OCI-LY7 (cell line): ENCODE measurements around the gene CORO7. TPM values are rescaled to one million over a fixed set of nuclear protein-coding genes. Genes with fewer than 3 reads are reported as not detected.

Experiments
- BruUV-seq: library from RNA; stranded (reverse); fragments of 400-500 nt; replicated peaks from 2 replicates; lab custom pipeline; 2021; lab: Mats Ljungman, UMichigan
- CTCF ChIA-PET: fragments of 300-600 bp; sonication (Branson Sonifier 250); formaldehyde crosslinking; loops from one replicate; lab custom pipeline; 2022; ENCODE audit warnings: antibody characterized with exemption; ENCODE audit not compliant: unreplicated experiment; lab: Charles Lee
- POLR2A ChIA-PET: fragments of 300-600 bp; sonication (Branson Sonifier 250); formaldehyde crosslinking; loops from one replicate; lab custom pipeline; 2022; ENCODE audit warnings: antibody characterized with exemption; lab: Charles Lee
- DNase-seq: peaks from one replicate; pipeline ENCODE4 v3.0.0-alpha.2; 2015; ENCODE audit warnings: low spot score
- H2AFZ ChIP-seq: fragments of 200-600 bp; sonication (generic), shearing (Covaris generic); 2 replicates; pipeline ENCODE4 v1.6.1; 2014; ENCODE audit warnings: mild to moderate bottlenecking, antibody characterized with exemption, low read length, moderate library complexity
- H3K27ac ChIP-seq: fragments of 200-600 bp; sonication (generic); 2 replicates; pipeline ENCODE4 v1.5.1; 2014; ENCODE audit warnings: mixed run types, low read depth, mild to moderate bottlenecking, moderate library complexity, low read length, inconsistent platforms; ENCODE audit not compliant: poor library complexity, severe bottlenecking
- H3K36me3 ChIP-seq: fragments of 200-600 bp; sonication (generic); 2 replicates; pipeline ENCODE4 v1.6.1; 2014; ENCODE audit warnings: mild to moderate bottlenecking, antibody characterized with exemption, low read length, moderate library complexity, mixed read lengths; ENCODE audit not compliant: insufficient read depth
- H3K4me1 ChIP-seq: fragments of 200-600 bp; sonication (generic); 2 replicates; pipeline ENCODE4 v1.5.1; 2014; ENCODE audit warnings: mild to moderate bottlenecking, low read length; ENCODE audit not compliant: insufficient read depth, poor library complexity, severe bottlenecking
- H3K4me2 ChIP-seq: fragments of 200-600 bp; sonication (generic); 2 replicates; pipeline ENCODE4 v1.6.1; 2014; ENCODE audit warnings: mild to moderate bottlenecking, low read length
- H3K4me3 ChIP-seq: fragments of 200-600 bp; sonication (generic); 2 replicates; pipeline ENCODE4 v1.5.1; 2014; ENCODE audit warnings: mild to moderate bottlenecking, low read depth, low read length; ENCODE audit not compliant: poor library complexity, severe bottlenecking
- H3K79me2 ChIP-seq: fragments of 200-600 bp; sonication (generic); 2 replicates; pipeline ENCODE4 v1.6.1; 2016; ENCODE audit warnings: low read depth, mild to moderate bottlenecking, low read length, moderate library complexity, mixed read lengths; ENCODE audit not compliant: insufficient read depth
- H3K9me2 ChIP-seq: fragments of 200-600 bp; sonication (generic); 2 replicates; pipeline ENCODE4 v1.6.1; 2016; ENCODE audit warnings: mild to moderate bottlenecking, low read length, mixed read lengths; ENCODE audit not compliant: insufficient read depth
- H3K9me3 ChIP-seq: fragments of 200-600 bp; sonication (generic); 2 replicates; pipeline ENCODE4 v1.6.1; 2014; ENCODE audit warnings: mild to moderate bottlenecking, mixed run types, low read length, mixed read lengths
- H4K20me1 ChIP-seq: fragments of 200-600 bp; sonication (generic); 2 replicates; pipeline ENCODE4 v1.6.1; 2014; ENCODE audit warnings: mild to moderate bottlenecking, antibody characterized with exemption, low read length, moderate library complexity, mixed read lengths; ENCODE audit not compliant: insufficient read depth
- CTCF ChIP-seq: fragments of 200-600 bp; sonication (generic); conservative IDR thresholded peaks from 2 replicates; pipeline ENCODE4 v1.5.1; 2014; ENCODE audit warnings: mild to moderate bottlenecking, antibody characterized with exemption, low read length, moderate library complexity, mixed read lengths
- EZH2phosphoT487 ChIP-seq: fragments of 200-600 bp; sonication (generic); IDR thresholded peaks from 2 replicates; pipeline ENCODE4 v1.6.1; 2018; ENCODE audit warnings: low read depth, borderline replicate concordance, mild to moderate bottlenecking, mixed run types, antibody characterized with exemption, low read length, moderate library complexity, mixed read lengths
- intact Hi-C: fragments of 100-400 bp; cut with micrococcal nuclease; formaldehyde crosslinking; loops from one replicate; pipeline ENCODE4 v1.10.0; 2022; ENCODE audit not compliant: unreplicated experiment
- total RNA-seq, 2 experiments: library from RNA; depleted of rRNA in 1 of 2; stranded (reverse); fragments of >200 nt in 1 of 2; shearing (Covaris generic) in 1 of 2; gene quantifications; 2 replicates each; pipeline ENCODE4 v1.2.3, GENCODE V29; 2014 to 2022

Gene CORO7
- total RNA-seq, 2 experiments from 2014 or later, result 77.2 to 112 TPM

DNA sequence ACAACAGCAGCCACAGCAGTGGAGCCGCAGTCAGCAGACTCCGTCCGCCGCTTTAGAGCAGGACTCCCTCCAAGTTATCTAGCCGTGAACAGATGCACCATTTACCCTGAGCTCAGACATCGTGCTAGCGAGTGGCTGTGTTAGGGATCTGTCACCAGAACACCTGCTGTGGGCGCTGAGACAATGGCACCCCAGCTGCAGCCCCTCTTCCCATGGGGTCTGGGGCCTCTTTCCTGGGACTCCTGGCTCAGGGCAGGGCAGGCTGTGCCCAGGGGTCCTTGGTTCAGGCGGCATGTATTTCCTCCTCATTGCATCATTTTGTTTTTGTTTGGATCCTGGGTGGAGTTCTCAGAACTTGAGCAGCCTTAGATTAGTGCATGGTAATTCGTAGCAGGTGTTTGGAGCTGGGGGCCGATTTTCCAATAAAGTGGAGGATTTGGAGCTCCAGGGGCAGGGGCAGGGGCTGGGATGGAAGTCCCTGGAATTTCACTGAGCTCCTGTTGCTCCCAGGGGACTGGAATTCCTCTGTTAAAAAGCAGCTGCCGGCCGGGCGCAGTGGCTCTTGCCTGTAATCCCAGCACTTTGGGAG is 34.6 kb upstream of the CORO7 start:
- Histone ChIP-seq H3K79me2 (no peaks in the 10 kb centered on the region), H3K9me2 (no peaks in the 10 kb centered on the region), H3K9me3 (no peaks in the 10 kb centered on the region), H3K27ac (no peak overlapping the region), H3K4me2 (no peak overlapping the region), H2AFZ (no peak overlapping the region), H4K20me1 (no peaks in the 10 kb centered on the region), H3K4me1 (no peaks in the 10 kb centered on the region), H3K36me3 (peaks cover 96% of the 10 kb centered on the region), H3K4me3 (no peak overlapping the region)
- POLR2A ChIA-PET, result interaction anchor here (0.6 kb wide), 1 partner anchor 99 kb away, joined by 3 read pairs; no protein-coding TSS in a partner anchor
- TF ChIP-seq EZH2phosphoT487 (no peak), CTCF (no peak)
- no peak for DNase-seq
- intact Hi-C loops, result no loop called here
- CTCF ChIA-PET, result no interaction called here
- no TSS peak for BruUV-seq

GRCh38 chr16:4450430-4450829 is 34.0 kb upstream of the CORO7 start:
- TF ChIP-seq CTCF (no peak), EZH2phosphoT487 (no peak)
- Histone ChIP-seq H3K4me1 (no peaks in the 10 kb centered on the region), H2AFZ (no peak overlapping the region), H4K20me1 (no peaks in the 10 kb centered on the region), H3K27ac (no peak overlapping the region), H3K4me3 (no peak overlapping the region), H3K9me2 (no peaks in the 10 kb centered on the region), H3K4me2 (no peak overlapping the region), H3K36me3 (peaks cover 96% of the 10 kb centered on the region), H3K9me3 (no peaks in the 10 kb centered on the region), H3K79me2 (no peaks in the 10 kb centered on the region)
- ChIA-PET CTCF (no interaction called here), POLR2A (no interaction called here)
- DNase-seq, result no peak
- BruUV-seq, result no TSS peak
- intact Hi-C loops, result no loop called here

DNA sequence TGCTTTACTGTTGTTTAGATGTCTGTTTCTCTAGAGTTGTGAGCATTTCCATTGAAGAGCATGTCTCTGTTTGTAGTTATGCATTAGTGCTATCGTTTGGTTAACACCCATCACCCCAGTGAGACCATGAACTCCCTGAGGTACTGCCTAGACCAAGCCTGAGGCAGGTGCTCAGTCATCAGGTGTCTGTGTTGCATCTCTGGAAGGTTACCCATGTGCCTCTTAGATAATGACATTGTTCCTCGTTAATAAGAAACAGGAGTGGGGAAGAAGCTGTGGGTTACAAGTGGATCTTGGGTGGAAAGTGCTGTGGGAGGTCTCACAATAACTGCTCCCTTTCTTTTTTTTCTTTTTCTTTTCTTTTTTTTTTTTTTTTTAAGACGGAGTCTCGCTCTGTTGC is 27.6 kb upstream of the CORO7 start:
- DNase-seq, result no peak
- Histone ChIP-seq H3K4me2 (no peak overlapping the region), H3K27ac (no peak overlapping the region), H2AFZ (no peak overlapping the region), H3K9me2 (no peaks in the 10 kb centered on the region), H3K36me3 (peaks cover 98% of the 10 kb centered on the region), H4K20me1 (no peaks in the 10 kb centered on the region), H3K79me2 (no peaks in the 10 kb centered on the region), H3K9me3 (no peaks in the 10 kb centered on the region), H3K4me3 (no peak overlapping the region), H3K4me1 (no peaks in the 10 kb centered on the region)
- ChIA-PET POLR2A (interaction anchor here (0.6 kb wide), 1 partner anchor 29 kb away, joined by 4 read pairs; no protein-coding TSS in a partner anchor), CTCF (no interaction called here)
- intact Hi-C loops, result no loop called here
- no TSS peak for BruUV-seq
- TF ChIP-seq EZH2phosphoT487 (no peak), CTCF (no peak)
